ENCODE results near the gene TNFRSF9.

The TNFRSF9 gene

DNA sequence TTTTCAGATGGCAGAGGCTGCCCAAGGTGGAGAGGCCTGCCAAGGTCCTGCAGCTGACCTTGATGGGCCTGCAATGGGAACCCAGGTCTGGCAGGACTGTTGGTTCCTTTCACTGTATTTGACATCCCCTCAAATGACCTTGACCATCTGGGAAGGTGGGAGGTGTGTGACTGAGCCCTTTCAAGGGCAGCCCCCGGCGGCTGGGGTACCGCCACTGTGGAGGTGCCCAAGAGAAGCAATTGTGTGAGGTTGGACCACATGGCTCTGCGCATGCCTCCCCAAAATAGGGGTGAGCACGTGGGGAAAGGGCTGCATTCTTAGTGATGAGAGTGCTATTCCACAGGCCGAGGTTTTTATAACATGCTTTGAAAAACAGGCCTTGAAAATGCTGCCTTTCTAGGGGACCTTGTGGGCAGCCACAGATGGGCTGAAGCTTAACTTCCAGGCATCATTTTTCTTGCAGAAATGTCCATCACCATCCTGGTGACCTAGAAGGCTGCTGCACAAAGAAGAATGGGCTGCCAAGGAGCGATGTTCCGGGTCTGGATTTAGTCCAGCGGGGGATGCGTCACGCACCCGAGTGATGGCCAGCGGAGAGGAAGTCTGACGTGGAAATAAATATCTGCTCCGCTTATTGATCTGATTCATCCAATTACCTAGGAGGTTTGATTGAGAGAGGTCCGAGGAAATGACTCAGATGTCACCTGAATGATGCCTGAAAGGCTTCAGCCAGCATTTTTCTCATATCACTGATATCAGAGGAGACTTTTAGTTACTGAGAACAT lies 71.3 kb downstream of the TNFRSF9 start:
- no peak overlapping the region for H3K27ac ChIP-seq
- TF ChIP-seq ZFX (IDR thresholded peaks at IDR 0.05): no peak
- TF ChIP-seq, protein P1, sequence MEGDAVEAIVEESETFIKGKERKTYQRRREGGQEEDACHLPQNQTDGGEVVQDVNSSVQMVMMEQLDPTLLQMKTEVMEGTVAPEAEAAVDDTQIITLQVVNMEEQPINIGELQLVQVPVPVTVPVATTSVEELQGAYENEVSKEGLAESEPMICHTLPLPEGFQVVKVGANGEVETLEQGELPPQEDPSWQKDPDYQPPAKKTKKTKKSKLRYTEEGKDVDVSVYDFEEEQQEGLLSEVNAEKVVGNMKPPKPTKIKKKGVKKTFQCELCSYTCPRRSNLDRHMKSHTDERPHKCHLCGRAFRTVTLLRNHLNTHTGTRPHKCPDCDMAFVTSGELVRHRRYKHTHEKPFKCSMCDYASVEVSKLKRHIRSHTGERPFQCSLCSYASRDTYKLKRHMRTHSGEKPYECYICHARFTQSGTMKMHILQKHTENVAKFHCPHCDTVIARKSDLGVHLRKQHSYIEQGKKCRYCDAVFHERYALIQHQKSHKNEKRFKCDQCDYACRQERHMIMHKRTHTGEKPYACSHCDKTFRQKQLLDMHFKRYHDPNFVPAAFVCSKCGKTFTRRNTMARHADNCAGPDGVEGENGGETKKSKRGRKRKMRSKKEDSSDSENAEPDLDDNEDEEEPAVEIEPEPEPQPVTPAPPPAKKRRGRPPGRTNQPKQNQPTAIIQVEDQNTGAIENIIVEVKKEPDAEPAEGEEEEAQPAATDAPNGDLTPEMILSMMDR (conservative IDR thresholded peaks at IDR 0.05): no peak

DNA sequence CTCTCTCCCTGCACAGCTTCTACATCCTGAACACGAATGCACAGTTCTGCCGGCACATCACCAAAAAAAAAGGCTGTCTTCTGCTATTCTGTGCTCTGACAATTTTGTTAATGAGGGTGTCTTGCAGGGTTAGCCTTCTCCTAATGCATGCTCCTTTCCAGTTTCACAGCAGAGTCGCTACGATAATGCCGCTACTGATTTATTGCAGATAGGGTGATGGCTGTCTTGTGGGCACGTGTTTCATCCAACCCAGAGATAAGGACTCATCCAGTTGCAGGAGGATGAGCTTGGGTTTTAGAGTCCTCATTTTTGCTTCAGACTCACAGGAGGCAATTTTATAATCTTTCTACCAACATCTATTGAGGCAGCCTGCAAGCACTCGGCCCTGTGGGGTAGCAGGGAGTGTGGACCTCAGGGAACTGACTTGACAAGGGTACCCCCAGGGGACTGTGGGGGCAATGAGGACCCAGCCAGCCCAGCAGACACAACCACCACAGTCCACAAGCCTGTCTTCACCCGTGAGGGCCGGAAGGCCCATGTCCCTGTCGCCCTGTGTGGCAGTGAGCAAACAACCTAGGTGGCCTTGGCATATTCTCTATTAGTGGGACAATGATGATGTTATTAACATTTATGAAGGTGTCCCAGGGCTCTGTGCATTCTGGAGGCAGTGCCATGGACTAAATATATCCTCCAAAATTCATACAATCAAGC lies 72.4 kb downstream of the TNFRSF9 start:
- no peak for TF ChIP-seq ZFX (IDR thresholded peaks at IDR 0.05)
- TF ChIP-seq, protein P1 (conservative IDR thresholded peaks at IDR 0.05): no peak
- no peak overlapping the region for H3K27ac ChIP-seq

DNA sequence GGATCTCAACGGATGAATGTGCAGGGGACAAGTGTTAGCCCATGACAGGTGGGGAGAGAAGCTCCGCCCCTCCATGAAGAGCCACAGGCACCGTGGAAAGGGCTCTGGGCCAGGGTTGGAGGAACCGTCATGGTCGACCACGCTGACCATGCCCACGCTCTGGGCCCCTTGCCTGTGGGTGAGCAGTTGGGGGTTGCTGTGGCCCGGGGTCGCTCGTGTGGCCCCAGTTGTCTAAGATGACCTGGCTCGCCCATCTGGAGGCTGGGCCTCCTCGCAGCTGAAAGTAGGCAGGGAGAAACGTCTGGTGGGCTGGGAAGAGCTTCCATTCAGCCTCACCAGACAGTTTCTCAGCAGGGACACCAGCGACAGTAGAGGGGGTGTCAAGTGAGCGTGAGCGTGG lies 74.7 kb downstream of the TNFRSF9 start:
- no peak for TF ChIP-seq ZFX (IDR thresholded peaks at IDR 0.05)
- no peak overlapping the region for H3K27ac ChIP-seq

All from C4-2B (cell line).